Hindlimb muscle (tissue), 1 donor: ENCODE results near the gene OSER1. TPM values are rescaled to one million over a fixed set of nuclear protein-coding genes. Genes with fewer than 3 reads are reported as not detected.

ENCODE experiments used
- DNase-seq: peaks from one replicate; pipeline ENCODE4 v3.0.0-alpha.2; 2013
- polyA plus RNA-seq: library from polyadenylated mRNA; unstranded; fragments of 120-200 nt; gene quantifications from one replicate; pipeline ENCODE4 v1.2.1, GENCODE V29; 2013; ENCODE audit not compliant: insufficient read length

The OSER1 gene
- polyA plus RNA-seq, 1 donor: 29.5 TPM

DNA sequence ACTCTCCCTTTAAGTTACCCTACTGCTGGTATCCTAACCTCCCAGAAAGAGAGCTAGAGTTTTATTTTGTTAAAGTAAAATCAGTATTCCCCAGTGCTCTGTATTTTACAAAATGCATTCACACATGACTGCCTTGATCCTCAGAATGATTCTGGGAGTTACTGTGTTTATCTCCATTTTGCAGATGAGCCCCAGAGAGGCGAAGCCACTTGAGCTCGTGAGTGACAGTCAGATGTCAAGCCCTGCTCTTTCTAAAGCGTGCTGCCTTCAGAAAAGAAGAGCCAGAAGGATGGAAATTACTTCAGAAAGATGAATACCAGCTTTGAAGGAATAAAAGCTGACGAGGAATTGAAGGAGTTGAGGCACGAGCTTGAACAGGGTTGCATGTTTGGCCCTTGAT, 14.1 kb upstream of the OSER1 start:
- no peak for DNase-seq

DNA sequence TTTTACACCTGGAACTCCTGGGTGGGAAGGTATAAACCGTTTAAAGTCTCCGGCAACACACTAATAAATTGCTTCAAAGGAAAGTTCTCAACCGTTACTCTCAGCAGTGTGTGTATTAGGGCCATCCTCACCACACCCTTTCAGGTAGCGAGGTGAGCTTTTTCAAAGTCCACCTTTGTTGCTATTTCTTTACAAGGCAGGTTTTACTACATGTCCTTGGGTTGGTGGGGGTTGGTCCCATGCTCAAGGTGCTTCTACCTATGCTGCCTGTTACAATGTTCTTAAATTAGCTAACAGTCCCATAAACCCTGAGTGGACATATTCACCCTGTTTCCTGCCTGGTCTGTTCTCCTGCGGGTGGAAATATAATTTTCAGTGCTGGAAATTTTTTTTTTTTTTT, 13.2 kb upstream of the OSER1 start:
- DNase-seq: no peak

DNA sequence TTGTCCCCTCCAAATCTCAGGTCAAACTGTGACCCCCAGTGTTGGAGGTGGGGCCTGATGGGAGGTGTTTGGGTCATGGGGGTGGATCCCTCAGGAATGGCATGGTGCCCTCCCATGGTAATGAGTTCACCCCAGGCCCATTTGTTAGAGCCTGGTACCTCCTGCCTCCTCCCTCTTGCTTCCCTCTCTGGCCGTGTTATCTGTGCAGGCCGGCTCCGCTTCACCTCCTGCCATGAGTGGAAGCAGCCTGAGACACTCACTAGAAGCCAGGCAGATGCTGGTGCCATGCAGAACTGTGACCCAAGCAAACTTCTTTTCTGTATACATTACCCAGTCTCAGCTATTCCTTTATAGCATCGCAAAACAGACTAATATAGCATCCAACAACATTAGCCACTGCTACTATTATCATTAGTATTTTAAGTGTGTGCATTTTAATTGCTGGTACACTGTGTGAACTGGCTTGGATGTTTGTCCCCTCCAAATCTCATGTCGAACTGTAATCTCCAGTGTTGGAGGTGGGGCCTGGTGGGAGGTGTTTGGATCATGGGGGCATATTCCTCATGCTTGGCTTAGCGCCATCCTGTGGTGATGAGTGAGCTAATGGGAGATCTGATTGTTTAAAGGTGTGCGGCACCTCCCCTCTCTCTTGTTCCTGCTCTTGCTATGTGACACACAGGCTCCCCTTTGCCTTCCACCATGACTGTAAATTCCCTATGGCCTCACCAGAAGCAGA, 12.2 kb upstream of the OSER1 start:
- no peak for DNase-seq

DNA sequence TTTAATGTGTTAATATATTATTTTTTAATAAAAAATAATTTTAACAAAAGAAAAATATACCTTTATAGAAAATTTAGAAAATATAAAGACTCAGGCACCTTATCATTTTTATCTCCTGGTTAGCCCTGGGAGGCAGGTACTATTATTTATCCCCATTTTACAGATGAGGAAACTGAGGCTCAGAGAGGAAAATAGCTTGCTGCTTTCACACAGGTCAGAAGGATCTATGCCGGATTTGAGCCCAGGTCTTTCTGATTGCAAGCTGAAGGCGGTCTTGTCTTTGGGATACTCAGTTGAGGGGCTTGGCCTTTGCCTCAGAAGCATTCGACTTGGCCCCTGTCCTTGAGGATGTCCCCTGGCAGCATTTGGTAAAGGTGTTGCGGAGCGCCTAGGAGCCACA, 11.5 kb upstream of the OSER1 start:
- DNase-seq: no peak

DNA sequence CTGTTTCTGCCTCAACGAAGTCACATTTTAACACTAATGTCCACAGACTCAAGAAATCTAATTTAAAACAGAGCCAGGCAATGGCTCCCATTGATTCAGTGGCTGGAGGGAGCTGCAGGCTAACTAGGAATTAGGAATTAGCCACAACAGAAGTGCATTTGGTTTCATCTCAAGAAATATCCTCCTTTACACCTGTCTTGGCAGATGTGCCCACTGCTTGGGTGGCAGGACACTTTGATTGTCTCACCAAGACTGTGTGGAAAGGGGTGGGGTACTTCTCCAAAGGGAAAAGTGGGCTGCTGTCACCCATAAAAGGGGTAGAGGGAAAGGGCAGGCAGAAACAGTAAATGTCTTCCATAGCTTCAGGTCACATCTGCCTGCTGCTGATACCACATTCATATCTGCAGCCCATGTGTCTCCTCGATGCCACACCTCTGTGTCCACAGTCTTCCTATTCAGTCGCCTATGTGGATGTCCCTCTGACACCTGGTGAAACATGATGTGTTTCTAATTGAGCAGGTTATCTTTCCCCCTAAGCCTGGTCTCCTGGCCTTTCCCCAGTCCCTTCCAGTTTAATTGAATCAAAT, 10.9 kb upstream of the OSER1 start:
- DNase-seq: no peak

DNA sequence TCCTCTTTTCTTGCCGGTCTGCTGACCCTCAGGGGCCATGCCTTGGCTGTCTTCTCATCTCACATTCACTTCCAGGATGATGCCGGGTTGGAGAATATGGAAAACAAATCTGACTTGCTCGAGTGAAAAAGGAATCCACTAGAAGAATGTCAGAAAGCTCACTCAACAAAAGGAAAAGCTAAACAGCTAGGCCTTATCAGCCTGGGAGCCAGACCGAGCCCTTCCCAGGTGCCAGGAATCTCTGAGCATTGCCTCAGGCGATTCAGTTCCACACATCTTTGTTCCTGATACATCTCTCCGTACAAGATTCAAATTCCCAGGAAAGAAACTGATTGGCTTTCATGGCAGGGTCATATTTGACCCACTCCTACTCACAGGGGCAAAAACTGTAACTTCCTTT, 9.2 kb upstream of the OSER1 start:
- DNase-seq: no peak

DNA sequence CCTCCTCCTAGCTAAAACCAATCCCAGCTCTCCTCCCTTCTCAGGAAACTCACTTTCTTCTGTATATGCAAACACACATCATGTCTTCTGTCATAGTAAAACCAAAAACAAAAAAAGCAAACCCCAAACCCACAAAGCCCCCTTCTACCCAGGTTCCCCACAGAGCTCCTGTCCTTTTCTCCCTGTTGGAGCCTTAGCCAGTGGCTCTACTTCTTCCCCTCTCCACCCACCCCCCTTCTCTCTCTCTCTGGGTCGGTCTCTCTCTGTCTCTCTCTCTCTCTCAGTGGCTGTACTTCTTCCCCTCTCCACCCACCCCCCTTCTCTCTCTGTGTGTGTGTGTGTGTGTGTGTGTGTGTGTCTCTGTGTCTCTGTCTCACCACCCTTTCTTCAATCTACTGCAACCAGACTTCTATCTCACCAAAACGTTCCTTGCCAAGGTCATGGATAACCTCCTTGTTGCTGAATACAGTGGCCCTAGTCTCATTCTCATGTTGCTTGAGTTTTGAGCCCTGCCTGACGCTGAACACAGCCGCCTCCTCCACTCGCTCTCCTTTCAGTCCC, 8.7 kb upstream of the OSER1 start:
- DNase-seq: no peak

DNA sequence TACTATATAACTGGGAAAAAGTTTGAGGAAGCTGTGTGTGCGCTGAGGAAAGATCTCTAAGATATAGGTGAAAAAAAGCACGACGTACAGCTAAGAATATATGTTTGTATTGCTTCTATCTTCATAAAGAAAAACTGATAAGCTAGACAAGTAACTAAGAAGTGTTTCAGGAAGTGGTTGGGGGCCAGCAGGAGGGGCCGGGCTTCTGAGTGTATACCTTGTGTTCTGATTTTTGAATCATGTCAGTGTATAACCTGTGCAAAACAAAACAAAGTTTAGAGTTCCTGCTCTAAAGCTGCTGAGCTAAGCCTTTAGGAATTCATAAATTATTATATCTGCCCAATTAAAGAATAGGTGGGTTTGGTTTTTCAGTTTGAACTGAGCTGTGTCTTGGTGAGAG, 7.9 kb upstream of the OSER1 start:
- DNase-seq: no peak

DNA sequence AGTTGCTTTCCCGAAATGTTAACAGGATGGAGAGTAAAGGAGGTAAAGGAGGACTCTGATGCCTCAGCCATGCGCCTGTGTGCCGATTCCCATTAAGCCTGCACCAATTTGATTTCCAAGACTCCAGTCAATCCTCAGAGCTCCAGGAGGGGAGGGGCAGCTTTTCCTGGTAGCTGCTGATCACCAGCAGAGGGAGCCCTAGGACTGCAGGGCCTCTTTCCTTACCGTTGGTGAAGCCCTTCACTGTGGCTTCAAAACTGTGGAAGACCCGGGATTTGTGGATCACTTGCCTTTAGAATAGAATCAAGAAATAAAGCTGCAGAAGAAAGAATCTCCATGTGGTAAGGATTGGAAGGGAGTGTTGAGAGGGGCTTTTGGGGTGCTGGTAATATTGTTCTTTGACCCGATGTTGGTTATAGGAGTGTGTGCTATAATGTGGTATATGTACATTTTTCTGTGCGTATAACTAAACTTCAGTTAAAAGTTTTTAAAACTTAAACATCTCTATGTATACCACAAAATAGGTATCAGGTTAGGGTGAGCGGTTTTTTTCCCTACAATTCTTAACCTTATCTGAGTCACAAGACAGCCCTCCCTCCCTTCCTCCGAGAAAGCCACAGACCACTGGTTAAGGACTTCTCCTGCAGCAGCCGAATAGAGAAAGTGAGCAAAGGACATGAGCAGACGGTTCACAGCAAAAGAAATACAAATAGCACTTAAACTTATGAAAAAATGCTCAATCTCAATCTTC, 6.9 kb upstream of the OSER1 start:
- DNase-seq: peak; percentile 27

DNA sequence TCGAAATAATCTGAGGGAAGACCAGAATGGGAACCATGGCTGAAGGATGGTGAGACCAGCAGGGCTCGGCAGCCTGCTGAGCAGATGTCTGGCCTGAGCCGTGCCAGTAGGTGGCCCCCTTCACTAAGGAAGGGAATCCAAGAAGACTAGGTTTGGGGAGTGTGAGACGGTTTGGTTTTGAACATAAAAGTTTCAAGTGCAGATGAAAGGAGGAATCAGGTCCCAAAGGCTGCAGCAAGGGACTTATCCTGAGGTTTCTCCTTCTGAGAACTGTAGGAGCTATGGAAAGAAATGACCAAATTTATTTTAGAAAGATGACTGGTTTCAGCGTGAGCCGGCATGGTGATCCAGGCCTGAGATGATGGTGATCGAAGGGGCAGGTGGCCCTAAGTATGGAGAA, 4.6 kb upstream of the OSER1 start:
- DNase-seq: peak; percentile 67

DNA sequence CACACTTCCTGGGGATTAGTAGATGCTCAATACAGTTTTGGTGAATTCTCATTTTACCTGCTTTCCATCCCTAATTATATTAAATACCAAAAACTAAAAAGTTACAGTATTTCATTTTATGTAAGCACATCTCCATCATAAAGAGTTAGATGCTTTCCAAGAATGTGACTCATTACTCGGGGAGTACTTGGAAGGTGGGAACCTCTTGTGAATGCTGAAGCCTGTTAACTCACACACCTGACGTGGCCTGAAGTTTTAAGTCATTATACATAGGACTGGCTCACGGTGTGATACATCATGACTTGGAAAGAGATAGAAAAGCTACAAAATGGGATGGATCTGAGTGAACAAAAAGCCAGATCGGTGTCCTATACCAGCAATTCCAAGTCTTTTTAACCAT, 2.2 kb upstream of the OSER1 start:
- no peak for DNase-seq

DNA sequence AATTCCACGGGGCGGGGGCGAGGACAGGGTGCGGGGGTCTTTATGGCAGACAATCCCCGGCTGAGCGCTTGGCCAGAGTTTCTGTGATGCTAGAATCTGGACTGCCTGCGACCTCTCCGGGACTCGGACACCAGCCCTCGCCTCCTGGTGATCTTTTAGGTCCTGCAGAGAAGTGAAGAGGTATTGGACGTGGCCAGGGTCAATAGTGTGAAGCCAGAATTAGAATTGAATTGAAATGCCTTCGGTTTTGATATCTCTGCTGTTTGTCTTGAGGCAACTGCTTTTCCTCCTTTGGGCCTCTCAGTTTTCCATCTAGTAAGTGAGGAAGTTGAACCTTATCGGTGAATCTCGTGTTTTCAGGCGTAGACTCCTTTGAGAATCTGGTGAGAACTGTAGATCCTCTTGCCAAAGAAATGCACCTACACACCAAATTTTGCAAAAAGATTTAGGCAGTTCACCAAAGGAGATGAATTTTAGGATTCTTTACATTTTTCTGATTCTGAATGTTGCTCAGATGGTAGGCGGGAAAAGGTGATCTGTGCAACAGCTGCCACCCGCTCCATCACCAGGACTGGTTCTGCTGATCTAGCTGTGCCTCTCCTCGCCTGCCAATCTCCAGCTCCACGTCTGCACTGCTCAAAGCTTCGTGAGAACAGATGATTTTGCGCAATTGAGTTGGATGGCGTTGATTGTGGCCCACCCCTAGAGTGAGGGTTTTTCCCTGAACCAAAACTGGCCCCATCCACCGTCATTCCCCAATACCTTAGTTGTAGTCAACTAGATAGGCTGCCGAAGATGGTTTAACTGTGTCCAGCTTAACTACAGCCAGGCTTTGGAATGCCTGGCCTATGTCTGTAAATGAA, 837 bp upstream of the OSER1 start:
- DNase-seq: peak; percentile 29

DNA sequence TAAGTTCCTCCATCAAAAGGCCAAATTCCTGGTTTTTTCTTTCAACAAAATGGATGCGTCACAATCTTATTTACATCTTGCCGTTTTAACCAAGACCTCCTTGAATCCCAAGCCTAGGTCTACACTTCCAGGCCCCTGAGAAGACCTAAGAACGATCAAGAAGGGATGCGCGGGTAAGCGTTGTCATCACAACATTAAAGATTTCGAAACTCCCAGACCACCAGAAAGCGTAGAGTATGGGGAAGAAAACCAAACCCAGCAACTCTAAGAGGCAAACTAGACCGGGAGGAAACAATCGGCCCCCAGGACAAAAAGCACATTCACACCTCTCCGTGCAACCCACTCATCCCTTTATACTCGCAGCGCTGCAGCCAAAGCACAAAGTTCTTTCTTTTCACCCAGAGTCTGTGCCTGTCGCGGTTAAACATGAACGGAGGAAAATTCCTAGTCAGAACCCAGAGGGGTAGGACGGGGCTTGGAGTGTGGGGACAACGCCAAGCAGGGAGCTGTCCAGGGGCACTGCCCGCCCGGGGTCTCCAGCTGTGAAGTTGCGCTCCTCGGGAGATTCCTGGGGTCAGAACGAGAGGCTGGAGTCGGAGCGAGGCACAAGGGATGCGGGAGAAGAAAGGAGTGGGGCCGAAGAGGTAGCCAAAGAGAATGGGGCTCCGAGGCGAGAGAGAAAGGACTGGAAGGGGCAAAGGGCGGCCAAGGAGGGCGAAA, 725 bp downstream of the OSER1 start:
- peak; percentile 5 for DNase-seq

DNA sequence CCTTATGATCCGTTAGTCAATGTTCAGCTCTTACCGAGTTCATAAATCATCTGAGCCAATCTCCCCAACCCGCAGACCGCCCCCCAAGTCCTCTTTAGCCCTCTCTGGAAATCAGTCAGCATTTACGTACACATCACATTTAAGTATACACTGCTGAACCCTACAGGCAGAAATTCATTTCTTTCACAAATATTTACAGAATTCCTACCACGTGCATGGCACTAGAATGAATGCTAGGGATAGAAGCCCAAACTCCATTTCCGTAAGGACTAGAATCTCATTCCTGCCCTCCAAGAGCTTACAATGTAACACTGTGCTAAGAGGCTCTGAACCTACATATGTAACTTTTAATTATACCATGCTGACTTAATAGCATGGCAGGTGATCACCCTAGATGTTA, 1.8 kb downstream of the OSER1 start:
- DNase-seq: no peak

DNA sequence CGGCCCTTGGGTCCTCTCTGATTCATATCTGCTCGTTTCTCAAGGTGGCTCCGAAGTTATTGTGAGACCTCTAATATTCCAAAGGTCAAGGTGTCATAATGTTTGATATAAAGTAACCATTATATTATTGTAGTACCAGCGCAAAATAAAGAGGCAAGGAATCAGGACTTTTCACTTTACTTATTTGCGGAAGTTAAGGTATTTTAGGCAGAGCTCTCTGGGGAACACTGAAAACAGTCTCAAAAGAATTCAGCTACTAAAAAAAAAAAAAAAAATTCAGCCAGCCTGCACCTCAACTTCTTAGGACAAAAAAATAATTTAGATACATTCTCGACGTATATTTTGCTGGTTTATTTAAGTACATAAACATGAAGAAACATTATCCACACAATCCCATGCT, 2.4 kb downstream of the OSER1 start:
- no peak for DNase-seq

DNA sequence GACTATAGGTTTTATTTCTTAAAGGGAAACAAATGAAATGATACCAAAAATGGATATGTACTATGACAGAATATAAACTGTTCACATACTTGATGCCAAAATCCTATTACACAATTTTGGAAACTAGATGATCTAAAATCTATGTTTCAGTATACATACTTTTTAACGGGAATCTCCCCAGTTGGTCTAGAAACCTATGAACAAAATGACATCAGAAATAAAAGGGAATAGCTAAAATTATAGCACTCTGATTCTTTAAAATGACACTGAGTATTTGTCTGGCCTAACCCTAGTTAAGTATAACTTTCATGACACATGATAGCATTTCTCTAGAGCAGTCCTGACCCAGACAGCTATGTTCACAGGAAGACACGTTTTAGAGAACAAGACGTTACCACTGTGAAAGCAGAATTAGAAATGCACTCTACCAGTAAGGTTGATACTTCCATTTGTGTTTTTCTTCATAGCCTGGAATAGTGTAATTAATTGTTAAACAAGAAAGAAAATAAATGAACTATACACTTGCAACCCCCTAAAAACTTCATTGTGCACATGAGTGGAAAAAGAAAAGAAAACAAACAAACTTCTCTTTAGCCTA, 3.3 kb downstream of the OSER1 start:
- DNase-seq: no peak

DNA sequence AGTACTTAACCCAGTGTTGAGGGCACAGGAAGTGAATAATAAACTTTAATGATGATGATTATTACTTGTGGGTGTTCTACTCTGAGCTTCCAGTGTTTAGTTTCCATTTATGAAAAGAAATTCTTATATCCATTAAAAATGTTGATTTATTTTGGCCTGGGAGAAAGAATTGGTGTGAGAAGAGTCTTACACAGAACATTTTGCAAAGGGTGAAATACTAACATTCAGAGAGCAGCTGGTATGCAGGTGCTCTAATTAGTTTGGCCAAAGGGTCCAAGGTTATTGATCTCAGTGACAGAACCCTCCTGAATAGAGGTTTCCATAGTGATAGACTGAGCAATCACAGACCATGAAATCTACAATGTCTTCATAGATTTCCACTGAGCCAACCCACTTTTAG, 4.4 kb downstream of the OSER1 start:
- DNase-seq: no peak

DNA sequence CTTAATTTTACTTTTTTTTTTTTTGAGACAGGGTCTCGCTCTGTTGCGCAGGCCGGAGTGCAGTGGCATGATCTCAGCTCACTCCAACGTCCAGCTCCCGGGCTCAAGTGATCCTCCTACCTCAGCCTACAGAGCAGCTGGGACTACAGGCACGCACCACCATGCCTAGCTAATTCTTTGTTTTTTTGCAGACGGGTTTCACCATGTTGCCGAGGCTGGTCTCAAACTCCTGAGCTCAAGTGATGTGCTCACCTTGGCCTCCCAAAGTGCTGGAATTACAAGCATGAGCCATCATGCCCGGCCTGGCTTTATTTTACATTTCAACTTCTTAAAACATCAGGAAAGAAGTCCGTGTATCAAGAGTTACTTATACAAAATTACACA, 5.7 kb downstream of the OSER1 start:
- no peak for DNase-seq

DNA sequence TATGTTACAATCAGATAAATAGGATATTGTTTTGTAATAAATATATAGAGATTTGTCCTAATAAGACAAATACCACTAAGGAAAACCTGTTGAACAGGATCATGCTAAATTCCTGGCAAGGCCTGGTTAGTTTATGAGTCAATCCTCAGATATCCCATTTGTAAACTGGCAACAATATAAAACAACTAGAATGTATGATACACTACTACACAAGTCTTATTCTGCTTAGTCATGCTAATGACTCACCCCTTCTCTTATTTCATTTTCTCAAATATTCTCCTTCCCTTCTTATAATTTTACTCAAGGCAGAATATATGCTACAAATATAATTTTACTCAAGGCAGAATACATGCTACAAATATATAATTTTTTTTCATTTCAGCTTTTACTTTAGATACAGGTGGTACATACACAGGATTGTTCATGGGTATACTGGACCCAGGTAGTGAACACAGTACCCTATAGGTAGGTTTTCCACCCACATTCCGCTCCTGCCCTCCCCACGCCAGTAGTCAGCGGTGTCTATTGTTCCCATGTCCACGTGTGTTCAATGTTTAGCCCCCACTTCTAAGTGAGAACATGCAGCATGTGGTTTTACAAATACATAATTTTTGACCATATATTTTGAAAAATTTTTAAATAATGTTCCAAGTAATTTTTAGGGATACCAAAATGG, 6.3 kb downstream of the OSER1 start:
- no peak for DNase-seq

DNA sequence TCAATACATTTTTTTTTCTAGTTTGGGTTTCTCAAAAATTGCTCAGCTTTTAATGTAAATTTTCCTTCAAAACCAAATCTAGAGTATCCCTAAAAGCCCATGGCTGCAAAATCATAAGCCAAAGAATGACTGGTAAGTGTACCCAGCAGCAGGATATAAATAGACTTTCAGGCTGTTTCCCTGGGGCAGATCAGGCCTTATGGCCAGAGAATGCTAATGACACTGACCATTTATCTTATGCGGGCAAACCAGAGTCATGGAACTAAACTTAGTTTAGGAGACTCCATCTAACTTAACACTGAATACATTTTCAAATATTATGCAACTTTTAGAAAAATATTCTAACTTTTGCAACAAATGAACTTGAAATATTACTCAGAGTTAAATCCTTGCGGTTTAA, 7.4 kb downstream of the OSER1 start:
- DNase-seq: no peak

DNA sequence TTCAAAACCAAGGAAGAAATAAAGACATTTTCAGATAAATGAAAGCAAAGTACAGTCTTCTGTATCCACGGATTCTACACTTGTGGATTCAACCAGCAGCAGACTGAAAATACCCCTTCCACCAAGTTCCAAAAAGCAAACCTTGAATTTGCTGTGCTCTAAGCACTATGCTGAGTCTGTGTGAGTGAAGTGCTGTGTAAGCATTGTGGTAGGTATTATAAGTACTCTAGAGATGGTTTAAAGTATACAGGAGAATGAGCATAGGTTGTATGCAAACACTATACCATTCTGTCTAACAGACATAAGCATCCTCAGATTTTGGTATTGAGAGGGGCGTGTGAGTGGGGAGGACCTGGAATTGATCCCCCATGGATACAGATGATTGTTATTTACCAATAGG, 9.6 kb downstream of the OSER1 start:
- DNase-seq: no peak
